Renal cortical epithelial cell (primary cell): Measurements from ENCODE around the gene KCNIP3. TPM values are rescaled to one million over a fixed set of nuclear protein-coding genes. Genes with fewer than 3 reads are reported as not detected.
"Not testable (repeated sequence)": the region's sequence is repeated elsewhere in the genome, so short reads cannot be mapped to it uniquely, and the experiment has no call there.

ENCODE experiments used
- DNase-seq: peaks from one replicate; pipeline ENCODE4 v3.0.0-alpha.2; 2011; ENCODE audit warnings: low read depth
- total RNA-seq: library from RNA; depleted of rRNA; stranded (reverse); fragments of >200 nt; gene quantifications from 2 replicates; pipeline ENCODE4 v1.2.3, GENCODE V29; 2014

KCNIP3 gene
- total RNA-seq, 1 donor from 2014 or later = 127 TPM

DNA sequence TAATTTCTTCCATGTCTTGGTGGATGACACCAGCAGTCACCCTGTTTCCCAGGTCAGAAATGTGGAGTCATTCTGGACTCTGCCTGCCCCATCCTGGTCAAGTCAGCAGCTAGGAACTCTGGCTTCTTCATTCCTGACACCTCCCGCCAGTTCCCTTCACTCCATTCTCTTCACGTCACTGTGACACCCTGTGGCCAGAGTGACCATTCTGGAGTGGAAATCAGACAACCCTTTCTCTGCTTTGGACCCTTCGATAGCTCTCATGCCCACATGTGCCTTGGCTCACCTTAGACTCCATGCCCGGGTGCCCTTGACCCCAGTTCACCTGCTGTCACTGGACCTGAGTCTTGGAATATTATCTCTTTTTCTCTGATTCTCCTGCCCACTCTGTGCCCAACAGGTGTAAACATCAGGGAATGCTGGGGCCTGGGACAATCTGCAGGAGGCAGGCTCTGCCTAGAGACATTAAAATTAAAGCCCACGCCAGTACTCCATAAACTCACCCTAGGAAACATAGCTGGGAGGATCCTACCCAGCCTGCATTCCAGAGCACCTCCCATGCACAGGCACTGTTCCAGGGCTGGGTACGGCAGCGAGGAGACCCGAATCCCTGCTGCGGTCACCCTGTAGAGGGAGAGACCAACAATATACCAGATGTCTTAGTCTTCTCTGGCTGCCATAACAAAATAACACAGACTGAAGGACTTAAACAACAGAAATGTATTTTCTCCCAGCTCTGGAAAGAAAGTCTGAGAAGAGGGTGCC is 64.3 kb downstream of the KCNIP3 start:
- DNase-seq = no peak

DNA sequence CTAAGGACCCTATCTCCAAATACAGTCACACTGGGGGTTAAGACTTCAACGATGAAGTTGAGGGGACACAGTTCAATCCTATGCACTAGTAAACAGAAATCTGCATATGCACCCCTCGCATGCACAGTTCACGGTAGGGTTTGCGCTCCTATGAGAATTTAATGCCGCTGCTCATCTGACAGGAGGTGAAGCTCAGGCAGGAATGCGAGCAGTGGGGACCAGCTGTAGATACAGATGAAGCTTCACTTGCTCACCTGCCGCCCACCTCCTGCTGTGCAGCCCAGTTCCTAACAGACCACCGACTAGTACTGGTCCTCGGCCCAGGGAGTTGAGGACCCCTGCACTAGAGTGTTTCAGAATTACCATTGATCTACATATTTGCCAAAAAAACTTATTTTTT is 65.3 kb downstream of the KCNIP3 start:
- no peak for DNase-seq

GRCh38 chr2:95366514-95366913 is 69.4 kb downstream of the KCNIP3 start:
- no peak for DNase-seq

GRCh38 chr2:95372216-95372829 is 75.2 kb downstream of the KCNIP3 start:
- DNase-seq = no peak

DNA sequence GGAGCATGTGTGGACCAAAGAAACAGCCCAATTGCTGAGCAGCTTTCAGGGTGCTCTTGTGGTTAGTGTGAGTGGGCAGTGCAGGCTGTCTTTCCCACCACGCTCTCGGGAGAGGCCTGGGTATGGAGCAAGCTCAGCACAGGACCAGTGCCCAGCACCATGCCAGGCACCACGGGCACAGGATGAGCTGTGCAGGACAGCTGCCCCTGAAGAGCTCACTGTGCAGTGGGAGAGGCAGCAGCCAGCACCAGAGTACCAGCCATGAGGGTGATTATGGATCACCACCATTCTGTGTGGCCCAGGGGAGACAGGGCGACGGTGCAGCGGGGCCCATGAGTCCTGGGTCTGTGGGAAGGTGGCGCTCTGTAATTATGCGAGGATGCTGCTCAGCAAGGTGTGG is 75.7 kb downstream of the KCNIP3 start:
- DNase-seq = no peak

DNA sequence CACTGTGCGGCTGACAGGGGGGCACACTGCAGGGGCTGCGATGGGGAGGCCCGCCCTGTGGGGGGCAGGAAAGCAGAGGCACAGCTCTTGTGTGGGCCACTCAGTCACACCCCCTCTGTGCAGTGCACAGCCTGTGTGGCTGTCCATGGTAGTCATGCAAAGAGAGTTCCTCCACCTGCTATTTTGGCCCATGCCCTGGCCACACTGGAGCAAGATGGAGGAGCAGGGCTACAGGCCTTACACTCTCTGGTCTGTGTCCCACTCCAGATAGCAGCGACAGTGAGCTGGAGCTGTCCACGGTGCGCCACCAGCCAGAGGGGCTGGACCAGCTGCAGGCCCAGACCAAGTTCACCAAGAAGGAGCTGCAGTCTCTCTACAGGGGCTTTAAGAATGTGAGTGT is 76.9 kb downstream of the KCNIP3 start:
- no peak for DNase-seq

DNA sequence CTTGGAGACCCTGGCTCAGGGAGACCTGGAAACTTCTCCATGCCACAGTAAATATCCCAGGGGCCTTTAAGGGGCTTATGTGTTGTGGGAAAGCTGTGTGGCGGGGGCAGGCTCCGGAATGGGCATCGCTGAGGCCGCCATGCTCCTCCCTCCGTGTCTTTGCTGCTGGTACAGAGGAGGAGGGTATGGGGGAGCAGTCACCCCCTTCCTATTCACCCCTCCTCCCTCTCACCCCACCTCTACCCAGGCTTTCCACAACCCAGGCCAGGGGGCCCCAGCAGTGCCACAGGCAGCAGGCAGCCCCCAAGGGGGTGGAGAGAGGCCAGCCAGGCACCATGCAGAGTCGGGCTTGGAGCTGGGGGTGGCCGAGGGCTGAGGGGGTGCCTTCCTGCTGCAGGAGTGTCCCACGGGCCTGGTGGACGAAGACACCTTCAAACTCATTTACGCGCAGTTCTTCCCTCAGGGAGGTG is 77.3 kb downstream of the KCNIP3 start:
- DNase-seq = no peak

GRCh38 chr2:95374921-95375471 is 77.8 kb downstream of the KCNIP3 start:
- DNase-seq = no peak

DNA sequence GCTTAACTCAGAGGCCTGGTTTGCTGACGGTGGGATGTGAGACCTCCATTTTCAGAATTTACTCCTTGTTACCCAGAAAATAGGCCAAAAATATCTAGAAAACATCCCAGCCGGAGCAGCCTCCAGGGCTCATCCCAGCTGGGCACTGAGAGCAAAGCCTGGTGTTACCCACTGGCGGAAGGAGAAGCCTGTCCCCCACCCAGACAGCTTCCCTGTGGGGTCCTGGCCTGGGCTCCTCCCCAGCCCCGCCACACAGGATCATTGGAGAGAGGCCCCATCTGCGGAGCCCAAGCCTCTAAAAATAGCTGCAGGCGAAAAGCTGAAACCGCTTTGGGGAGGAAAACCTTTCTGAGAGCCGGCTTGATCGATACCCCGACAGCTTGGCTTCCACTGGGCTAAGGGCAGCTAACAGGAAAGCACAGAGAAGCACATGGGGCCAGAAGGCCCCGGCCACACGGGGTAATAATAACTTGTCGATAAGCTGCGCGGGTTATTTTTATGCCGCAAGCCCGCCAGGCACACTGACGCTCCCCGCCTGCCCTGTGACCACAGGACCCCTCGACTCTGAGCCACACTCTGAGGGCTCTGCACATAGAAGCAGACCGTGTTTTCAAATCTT is 78.5 kb downstream of the KCNIP3 start:
- DNase-seq = no peak

DNA sequence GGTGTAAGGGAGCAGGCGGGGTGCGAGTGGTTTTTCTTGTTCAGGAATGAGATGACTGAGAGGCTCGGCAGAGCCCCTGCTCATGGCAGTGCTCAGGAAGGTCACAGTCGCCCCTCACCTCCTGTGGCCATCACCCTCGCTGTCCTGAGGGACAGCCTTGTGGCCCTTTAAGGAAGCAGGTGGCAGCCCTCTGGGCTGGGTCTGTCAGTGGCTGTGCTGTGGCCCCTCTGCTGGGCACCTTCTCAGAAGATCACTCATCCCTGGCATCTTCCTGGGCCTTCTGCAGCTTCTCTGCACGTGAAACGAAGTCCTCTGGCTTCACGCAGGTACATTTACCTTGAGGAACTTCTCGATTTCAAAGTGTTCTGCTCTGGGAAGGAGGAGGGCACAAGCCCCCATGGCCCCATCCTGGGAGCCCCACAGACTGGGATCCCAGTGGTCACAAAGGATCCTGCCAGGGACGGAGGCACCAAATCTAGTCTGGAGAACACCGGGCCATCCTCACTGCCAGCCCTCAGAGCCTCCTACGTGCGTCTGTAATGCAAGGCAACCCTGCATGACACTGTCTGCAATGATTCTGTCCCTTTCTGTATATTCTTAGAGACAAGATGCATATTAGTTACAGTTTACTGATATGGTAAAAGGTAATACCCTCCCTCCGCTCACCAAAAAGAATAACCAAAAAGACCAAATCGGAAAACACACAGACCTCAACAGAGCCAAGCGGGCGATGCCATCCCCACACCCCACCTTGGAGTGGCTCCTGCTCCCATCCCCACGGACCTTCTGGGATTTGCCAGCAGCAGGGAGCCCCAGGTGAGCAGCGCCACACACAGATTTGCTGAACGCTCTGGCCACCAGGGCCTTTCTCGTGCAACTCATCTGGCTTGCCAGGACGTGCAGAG is 79.4 kb downstream of the KCNIP3 start:
- DNase-seq = no peak

DNA sequence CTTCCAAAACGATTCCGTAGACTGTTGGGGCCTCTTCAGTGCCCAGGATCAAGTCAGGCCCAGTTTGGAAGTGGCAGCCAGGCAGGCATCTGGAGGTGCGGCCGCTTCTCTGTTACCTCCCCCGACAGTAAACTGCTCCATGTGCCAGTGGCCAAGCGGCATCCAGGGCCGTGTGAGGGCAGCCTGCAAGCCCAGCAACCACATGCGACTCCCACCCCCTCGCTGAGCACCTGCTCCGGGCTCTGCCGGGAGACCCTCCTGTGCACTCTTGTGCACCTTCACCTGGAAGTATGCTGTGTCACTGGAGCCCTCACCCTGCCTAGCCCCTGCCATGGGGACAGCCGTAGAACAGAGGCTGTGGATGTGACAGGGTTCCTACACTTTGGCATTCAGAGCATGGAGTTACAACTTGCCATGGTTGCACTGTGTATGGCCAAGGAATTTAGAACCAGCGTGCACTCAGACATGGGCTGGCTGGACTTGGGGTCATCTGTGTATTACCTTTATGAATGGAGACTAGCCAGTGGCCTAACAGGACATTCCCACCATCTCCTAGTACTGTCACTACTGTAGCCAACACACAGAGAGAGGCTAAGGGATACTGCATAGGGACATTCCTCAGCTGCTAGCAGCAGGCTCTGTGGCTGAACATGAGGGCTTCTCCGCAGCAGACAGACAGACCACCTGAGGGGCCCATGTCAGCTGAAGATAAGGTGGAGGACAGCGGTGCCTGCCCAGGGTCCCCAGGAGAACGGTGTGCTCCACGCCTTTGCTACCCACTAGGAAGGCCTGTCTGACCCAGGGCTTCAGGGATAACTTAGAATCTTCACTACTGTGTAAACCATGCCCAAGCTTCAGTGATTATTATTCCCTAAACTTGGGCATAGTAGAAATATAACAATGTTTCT is 80.3 kb downstream of the KCNIP3 start:
- DNase-seq = no peak

GRCh38 chr2:95378281-95378680 is 81.1 kb downstream of the KCNIP3 start:
- DNase-seq = not testable (repeated sequence)

DNA sequence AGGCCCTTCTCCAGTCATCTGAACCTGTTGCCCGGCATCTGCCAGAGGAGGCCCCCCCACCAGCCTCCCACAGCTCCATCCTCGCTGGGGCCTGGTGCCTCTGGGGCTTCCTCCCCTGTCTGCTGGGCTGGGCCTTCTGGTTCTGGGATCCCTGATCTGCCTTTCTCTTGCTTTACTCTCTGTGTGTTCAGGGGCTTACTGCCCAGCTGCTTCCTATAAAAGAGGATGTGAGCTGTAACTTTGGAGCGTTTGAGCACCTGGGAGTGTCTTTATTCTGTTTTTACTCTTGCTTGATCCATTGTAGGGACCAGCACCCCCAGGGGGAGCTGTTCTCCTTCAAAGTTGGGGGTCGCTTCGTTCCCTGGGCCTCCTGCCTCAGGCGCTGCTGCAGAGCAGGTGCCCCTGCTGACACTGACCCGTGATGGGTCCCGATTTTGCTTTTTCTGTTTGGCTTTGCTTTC is 82.3 kb downstream of the KCNIP3 start:
- DNase-seq = no peak

DNA sequence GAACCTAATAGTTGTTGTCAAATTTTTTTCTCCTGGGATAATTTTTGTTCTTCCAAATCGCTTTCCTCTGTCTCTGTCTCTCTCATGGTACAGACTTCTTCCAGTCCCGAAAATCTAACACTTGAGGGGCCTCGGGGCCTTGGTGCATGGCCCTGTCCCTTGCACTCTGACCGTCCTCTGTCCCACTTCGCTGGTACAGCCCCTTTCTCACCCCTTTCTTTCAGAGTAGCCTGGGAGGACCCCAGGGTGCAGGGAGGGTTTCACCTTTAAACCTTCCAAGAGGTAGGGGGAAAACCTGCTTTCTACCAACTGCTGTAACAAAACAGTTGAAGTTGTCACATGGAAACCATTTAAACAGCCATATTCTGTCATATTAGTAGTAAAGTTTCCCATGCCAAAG is 83.1 kb downstream of the KCNIP3 start:
- no peak for DNase-seq

GRCh38 chr2:95380731-95381130 is 83.6 kb downstream of the KCNIP3 start:
- no peak for DNase-seq

DNA sequence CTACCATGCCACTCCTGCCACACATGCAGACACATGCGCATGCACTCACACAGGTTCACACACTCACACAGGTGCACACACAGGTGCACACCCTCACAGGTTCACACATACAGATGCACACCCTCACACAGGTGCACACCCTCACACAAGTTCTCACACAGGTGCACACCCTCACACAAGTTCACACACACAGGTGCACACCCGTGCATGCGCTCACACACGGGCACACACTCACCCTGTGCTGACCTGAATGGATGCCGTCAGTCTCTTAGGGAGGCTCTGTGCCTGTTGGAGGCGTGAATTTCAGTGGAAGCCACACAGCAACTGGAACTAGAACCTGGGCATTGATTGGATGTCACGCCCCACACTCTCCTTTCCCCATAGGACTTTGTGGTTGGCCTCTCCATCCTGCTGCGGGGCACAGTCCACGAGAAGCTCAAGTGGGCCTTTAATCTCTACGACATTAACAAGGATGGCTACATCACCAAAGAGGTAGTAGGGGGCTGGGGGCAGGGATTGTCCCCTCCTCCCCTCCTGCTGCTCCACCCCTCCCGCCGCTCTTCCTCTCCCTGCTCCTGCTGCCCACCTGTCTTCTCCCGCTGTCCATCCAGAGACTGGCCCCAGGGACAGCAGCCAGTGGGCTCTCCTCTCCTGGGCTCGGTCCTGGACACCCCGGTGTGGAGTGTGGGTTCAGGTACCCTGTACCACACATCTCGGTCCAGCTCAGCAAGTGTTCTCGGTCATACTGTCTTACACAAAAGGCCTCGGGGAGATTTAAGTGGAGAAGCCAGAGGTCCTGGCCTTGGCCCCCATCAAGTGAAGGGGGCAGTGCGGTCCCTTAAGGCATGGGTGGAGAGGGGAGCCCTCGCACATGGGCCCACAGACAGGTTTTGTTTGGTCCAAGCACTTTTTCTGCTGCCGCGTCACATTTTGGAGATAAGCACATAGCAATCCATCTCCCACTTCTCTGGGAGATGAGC is 84.4 kb downstream of the KCNIP3 start:
- no peak for DNase-seq

GRCh38 chr2:95382192-95382591 is 85.0 kb downstream of the KCNIP3 start:
- no peak for DNase-seq

DNA sequence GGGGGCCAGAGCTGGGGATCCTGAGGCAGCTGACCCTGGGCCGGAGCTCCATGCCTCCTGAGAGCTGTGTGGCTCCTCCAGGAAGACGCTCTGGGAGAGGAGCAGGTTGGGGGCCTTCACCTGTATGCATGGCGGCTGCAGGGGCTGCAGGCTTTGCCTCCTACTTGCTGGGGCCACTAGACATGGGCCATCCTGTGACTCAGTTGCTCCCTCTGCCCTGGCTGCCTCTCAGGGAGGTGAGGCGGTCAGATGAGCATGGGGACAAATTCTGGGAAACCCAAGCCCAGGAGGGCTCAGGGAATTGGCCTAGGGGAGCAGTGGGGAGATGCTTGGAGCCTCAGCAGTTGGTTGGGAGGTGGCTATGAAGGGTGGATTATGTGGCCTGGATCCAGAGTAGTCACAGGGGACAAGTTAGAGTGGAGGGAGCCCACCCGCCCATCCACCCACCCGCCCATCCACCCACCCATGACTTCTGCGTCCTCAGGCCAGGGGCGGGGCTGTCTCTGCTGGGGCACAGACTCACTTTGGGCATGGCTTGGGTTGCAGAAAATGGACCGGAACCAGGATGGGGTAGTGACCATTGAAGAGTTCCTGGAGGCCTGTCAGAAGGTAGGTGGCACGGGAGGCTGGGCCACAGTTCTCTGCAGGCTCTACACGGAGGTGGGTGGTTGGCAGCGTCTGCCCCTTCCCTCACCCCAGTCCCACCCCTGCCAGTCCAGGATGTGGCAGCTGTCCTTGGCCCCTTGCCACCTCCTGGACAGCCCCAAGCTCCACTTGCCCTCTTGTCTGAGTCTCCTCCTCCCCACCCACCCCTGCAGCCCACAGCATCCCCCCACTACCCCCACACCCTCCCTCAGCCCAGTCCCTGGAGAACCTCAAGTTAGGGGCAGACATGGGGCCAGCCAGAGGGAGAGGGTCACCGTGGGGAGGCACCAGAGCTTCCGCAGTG is 85.8 kb downstream of the KCNIP3 start:
- DNase-seq = no peak
